GM21381 (cell line): ENCODE results near the gene LPCAT3.
A peak's percentile ranks its signal among the peaks of the same experiment; 100 is the strongest.

ENCODE experiments used
- ATAC-seq: cut with Tn5 transposase; IDR thresholded peaks from one replicate; pipeline ENCODE4 v1.9.1; 2021; ENCODE audit warnings: mild to moderate bottlenecking, moderate library complexity; ENCODE audit not compliant: unreplicated experiment

The LPCAT3 gene

DNA sequence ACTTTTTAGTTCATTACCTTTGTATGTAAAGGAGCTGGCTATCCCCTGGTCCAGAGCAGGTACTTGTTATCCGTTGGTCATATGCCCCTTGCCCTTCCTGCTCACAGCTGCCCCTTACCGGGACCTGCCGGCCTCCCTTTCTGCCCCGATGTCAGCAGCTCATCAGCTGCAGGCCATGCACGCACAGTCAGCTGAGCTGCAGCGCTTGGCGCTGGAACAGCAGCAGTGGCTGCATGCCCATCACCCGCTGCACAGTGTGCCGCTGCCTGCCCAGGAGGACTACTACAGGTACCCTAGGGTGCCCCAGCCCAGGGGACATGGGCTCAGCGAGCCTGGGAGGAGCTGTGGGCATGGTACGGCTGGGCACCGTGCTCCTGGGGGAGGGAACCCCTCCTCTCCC lies 77.0 kb downstream of the LPCAT3 start:
- ATAC-seq, result no peak

DNA sequence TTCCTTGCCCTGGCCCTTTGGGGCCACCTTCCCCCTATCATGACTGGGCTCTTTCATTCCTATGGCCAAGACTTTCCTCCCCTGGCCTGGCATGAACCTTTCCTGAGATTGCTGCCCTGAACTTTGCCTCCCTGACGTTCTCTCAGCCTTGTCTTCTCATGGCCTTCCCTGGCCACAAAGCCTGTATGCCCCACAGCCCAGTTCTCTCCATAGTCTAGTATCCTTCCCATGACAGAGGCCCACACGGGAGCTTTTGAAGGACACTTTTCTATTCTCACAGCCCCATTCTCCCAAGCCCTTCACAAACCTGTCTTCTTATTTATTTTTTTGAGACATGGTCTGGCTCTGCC lies 79.1 kb downstream of the LPCAT3 start:
- no peak for ATAC-seq

DNA sequence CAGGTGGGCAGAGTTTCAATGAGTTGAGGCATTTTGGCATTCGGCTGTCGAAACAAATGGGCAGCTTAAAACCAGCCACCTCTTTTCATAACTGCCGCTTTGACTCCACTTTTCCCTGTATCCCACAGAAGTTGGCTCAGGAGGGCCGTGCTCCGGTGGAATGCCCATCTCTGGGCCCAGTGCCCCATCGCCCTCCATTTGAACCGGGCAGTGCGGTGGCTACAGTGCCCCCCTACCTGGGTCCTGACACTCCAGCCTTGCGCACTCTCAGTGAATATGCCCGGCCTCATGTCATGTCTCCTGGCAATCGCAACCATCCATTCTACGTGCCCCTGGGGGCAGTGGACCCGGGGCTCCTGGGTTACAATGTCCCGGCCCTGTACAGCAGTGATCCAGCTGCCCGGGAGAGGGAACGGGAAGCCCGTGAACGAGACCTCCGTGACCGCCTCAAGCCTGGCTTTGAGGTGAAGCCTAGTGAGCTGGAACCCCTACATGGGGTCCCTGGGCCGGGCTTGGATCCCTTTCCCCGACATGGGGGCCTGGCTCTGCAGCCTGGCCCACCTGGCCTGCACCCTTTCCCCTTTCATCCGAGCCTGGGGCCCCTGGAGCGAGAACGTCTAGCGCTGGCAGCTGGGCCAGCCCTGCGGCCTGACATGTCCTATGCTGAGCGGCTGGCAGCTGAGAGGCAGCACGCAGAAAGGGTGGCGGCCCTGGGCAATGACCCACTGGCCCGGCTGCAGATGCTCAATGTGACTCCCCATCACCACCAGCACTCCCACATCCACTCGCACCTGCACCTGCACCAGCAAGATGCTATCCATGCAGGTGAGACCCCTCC lies 79.7 kb downstream of the LPCAT3 start:
- no peak for ATAC-seq

DNA sequence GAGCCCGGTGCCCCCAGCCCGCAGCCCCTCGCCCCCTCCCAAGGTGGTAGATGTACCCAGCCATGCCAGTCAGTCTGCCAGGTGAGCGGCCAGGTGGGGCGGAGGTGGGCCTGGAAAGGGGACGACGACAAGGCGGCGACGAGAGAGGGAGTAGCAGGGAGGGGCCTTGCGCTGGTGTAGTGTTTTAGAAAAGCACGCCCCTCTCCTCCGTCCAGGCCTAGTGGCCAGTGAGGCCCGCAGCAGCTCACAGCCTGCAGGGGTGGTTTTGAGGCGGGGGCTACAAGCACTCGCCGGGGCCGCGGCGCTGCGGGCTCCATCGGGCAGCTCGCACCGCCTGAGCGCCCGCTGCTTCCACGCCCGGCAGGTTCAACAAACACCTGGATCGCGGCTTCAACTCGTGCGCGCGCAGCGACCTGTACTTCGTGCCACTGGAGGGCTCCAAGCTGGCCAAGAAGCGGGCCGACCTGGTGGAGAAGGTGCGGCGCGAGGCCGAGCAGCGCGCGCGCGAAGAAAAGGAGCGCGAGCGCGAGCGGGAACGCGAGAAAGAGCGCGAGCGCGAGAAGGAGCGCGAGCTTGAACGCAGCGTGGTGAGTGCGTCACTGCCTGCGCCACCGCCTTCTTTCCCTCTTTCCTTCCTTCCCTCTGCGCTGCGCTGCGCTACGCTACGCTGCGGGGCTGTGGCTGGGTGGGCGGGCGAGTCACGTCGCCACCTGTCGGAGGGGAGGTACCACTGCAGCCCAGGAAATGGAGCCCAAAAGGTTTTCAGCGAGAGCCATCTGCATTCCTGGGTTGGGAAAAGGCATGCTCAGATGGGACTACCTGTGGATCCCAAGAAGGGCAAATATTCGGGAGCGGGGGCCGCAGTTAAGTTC lies 80.6 kb downstream of the LPCAT3 start:
- ATAC-seq, result peak; percentile 91

DNA sequence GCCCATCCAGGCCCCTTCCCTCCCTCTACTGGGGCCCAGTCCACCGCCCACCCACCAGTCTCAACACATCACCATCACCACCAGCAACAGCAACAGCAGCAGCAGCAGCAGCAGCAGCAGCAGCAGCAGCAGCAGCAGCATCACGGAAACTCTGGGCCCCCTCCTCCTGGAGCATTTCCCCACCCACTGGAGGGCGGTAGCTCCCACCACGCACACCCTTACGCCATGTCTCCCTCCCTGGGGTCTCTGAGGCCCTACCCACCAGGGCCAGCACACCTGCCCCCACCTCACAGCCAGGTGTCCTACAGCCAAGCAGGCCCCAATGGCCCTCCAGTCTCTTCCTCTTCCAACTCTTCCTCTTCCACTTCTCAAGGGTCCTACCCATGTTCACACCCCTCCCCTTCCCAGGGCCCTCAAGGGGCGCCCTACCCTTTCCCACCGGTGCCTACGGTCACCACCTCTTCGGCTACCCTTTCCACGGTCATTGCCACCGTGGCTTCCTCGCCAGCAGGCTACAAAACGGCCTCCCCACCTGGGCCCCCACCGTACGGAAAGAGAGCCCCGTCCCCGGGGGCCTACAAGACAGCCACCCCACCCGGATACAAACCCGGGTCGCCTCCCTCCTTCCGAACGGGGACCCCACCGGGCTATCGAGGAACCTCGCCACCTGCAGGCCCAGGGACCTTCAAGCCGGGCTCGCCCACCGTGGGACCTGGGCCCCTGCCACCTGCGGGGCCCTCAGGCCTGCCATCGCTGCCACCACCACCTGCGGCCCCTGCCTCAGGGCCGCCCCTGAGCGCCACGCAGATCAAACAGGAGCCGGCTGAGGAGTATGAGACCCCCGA lies 81.4 kb downstream of the LPCAT3 start:
- ATAC-seq, result no peak

DNA sequence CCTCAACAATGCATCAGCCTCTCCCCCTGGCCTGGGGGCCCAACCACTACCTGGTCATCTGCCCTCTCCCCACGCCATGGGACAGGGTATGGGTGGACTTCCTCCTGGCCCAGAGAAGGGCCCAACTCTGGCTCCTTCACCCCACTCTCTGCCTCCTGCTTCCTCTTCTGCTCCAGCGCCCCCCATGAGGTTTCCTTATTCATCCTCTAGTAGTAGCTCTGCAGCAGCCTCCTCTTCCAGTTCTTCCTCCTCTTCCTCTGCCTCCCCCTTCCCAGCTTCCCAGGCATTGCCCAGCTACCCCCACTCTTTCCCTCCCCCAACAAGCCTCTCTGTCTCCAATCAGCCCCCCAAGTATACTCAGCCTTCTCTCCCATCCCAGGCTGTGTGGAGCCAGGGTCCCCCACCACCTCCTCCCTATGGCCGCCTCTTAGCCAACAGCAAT lies 82.1 kb downstream of the LPCAT3 start:
- ATAC-seq, result no peak

DNA sequence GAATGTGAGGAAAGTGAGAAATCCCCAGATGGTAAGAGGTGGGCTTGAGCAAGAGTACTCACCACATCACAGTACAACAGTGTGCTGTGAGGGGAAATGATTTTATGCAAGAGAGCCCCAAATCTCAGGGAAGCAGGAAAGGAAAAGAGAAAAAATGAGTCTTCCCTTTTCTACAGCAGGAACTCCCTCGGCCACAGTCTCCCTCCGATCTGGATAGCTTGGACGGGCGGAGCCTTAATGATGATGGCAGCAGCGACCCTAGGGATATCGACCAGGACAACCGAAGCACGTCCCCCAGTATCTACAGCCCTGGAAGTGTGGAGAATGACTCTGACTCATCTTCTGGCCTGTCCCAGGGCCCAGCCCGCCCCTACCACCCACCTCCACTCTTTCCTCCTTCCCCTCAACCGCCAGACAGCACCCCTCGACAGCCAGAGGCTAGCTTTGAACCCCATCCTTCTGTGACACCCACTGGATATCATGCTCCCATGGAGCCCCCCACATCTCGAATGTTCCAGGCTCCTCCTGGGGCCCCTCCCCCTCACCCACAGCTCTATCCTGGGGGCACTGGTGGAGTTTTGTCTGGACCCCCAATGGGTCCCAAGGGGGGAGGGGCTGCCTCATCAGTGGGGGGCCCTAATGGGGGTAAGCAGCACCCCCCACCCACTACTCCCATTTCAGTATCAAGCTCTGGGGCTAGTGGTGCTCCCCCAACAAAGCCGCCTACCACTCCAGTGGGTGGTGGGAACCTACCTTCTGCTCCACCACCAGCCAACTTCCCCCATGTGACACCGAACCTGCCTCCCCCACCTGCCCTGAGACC lies 82.7 kb downstream of the LPCAT3 start:
- no peak for ATAC-seq

DNA sequence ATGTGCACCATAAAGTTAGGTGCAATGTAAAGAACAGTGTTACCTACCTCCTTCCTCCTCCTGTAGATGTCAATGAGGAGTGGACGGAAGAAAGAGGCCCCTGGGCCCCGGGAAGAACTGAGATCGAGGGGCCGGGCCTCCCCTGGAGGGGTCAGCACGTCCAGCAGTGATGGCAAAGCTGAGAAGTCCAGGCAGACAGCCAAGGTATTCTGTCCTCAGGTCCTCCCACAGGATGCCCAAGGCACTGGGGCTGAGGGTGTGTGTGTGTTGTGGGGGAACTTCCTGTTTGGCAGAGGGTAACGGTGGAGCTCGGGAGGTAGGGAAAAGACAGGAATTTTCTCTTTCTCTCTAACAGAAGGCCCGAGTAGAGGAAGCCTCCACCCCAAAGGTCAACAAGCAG lies 84.2 kb downstream of the LPCAT3 start:
- no peak for ATAC-seq

DNA sequence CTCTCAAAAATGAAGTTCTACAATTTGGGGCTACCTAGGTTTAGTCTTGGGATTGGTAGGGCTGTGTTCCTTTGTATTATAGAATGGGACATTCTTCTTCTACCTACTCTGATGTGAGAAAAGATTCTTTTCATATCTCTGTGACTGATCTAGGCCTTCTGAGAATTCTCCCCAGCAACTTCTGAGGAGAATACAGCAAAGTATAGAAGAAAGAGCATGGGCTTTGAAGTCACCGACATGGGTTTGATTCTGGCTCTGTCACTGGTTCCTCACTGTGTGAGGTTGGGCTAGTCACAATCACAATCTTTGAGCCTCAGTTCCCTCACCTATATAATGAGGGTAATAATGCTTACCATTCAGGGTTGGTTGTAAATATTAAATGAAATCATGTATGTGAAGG lies 85.5 kb downstream of the LPCAT3 start:
- ATAC-seq, result no peak

DNA sequence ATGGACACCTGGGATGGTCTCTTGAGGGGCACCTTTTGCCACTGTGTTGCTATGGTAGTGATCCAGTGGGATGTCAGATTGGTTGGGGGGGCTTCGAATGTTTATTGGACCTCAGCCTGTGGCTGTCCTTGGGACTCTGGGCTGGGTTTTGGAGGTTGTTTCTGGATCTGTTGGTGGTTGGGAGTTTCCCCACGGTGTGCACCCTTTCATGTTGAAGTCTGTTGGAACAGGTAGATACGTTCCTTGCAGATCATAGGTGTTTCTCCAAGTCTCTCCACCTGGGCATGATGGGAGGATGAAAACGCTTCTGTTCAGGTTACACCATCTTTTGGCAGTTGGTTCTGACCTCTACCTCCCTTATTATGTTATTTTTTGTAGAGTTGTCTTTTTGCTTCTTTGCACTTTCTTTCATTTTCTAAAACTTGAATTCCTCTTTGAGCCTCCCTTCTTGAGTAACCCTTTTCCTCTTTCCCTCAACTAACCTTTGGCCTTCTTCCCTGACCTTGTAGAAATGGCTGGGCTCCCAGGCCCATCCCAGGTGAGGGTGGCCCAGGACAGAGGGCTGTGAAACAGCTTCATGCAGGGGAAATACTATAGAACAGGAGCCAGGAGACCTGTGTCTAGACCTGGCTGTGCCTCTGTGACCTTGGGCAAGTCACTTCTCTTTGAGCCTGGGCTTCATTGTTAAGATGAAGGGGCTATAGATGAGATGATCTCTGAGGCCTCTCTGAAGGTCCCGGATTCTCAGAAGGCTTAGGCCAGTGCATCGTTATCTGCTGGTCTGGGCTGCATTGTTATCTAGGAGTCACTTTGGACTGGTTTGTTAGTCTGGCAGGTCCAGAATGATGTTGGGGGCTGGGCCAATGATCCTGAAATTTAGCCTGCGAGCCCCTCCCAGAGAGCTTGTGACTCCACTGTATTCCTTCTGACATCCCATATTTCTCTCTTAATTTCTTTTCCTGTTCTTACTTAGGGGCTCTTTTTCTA lies 88.5 kb downstream of the LPCAT3 start:
- no peak for ATAC-seq

DNA sequence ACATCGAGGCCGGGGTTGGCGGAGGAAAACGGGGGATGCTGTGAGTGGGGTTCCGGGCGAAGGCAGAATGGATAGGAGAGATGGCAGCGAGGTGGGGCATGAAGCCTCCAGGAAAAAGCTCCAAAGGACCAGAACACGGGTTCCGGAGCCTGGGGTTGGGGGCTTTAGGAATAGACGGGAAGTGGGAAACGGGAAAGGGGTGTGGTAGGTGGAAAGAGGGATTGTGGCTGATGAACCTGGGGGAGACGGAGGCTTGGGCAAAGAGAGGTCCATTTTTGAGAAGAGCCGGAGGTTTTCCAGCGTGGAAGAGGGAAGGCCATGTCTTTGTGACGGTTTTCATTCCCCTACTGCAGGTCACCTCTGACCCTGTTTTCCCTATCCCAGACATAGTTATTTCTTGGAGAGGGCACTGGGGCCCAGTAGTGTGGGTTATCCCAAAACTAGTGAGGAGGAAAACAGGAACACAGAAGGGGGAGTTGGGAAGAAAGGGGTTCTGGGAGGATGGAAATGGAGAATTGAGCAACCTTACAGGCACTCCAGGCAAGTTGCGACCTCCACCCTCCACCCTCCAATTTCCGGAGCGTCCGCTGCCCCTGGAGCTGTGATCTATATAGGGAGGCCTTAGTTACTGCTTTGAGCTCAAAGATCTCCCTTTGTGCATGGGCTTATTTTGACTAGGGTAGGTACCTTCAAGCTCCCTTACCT lies 89.4 kb downstream of the LPCAT3 start:
- no peak for ATAC-seq

DNA sequence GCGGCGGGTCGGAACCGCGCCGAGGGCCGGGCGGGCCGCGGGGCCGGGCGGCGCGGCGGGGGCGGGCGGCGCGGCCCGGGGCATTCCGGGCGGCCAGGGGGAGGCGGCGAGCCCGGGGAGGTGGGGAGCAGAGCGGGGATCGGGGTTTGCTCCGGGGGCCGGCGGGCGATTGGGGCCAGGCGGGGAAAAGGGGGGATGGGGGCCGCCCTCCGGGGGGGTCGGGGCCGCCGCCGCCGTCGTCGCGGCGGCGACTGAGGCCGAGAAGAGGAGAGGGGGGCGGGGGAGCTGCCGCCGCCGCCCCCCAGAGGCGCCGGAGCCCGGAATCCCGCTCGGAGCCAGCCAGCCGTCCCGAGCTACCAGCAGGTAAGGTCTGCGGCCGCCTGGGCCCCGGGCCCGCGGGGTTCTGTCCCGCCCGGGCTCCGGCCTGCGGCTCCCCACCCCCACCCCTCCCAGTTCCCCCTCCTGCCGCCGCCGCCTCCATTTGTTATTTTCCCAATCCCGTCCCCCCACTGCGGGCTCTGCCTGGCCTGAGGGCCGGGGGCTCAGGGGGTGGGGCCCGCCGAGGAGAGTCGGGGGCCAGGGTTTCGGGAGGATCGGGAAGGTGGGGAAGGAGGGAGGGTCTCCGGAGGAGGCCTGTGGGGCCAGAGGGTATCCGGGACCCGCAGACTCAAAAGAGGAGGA lies 90.1 kb downstream of the LPCAT3 start:
- ATAC-seq, result no peak

DNA sequence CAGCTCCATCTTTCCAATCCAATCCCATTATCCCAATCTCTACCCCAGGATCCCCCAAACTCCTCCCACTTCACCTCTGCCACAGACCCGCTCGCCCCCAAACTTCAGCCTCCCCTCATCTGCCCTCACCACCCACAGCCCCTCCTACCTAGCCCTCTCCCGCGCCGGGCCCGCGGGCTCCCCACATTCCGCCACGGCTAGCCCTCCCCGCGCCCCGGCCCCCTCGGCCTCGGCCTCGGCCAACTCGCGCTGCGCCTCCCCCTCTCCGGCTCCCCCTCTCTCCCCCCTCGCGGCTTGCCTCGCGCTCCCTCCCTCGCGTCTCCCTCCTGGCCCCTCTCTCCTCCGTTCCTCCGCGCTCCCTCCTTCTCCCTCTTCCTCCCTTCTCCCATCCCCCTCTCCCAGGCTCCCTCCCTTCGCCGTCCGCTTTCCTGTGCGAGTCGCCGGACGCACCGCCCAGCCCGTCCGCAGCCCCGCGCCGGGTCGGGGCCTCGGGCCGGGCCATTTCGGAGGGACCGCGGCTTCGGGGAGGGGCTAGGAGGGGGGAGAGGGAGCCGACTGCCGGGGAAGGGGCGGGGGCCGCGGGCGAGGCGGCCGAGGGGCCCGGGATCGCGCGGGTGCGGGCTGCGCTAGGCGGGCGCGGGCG lies 90.8 kb downstream of the LPCAT3 start, which contains the start of gene ATN1:
TSS of gene ATN1 (plus strand) at position 581 of the 643 bp plus-strand sequence. CDS start 6,043 bp downstream, outside the sequence.
- ATAC-seq, result no peak
